ENCODE data around the gene VWA8.

The VWA8 gene

GRCh38 chr13:41693434-41693833 is 267.5 kb downstream of the VWA8 start:
- no peak overlapping the region for H3K4me3 ChIP-seq (ENCODE audit: low read depth, low read length)
- TF ChIP-seq, protein P1, sequence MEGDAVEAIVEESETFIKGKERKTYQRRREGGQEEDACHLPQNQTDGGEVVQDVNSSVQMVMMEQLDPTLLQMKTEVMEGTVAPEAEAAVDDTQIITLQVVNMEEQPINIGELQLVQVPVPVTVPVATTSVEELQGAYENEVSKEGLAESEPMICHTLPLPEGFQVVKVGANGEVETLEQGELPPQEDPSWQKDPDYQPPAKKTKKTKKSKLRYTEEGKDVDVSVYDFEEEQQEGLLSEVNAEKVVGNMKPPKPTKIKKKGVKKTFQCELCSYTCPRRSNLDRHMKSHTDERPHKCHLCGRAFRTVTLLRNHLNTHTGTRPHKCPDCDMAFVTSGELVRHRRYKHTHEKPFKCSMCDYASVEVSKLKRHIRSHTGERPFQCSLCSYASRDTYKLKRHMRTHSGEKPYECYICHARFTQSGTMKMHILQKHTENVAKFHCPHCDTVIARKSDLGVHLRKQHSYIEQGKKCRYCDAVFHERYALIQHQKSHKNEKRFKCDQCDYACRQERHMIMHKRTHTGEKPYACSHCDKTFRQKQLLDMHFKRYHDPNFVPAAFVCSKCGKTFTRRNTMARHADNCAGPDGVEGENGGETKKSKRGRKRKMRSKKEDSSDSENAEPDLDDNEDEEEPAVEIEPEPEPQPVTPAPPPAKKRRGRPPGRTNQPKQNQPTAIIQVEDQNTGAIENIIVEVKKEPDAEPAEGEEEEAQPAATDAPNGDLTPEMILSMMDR (conservative IDR thresholded peaks at IDR 0.05; ENCODE audit: low read depth, low read length) = no peak
- DNase-seq (ENCODE audit: low read depth) = peak; percentile 33

- TF ChIP-seq, protein P1 (conservative IDR thresholded peaks at IDR 0.05; ENCODE audit: low read depth, low read length) = no peak
- H3K4me3 ChIP-seq (ENCODE audit: low read depth, low read length) = no peak overlapping the region
- peak; percentile 47 for DNase-seq (ENCODE audit: low read depth)
Measured at GRCh38 chr13:41691274-41691673, 269.6 kb downstream of the VWA8 start.

GRCh38 chr13:41682766-41683165 is 278.1 kb downstream of the VWA8 start:
- no peak overlapping the region for H3K4me3 ChIP-seq (ENCODE audit: low read depth, low read length)
- DNase-seq (ENCODE audit: low read depth) = no peak
- TF ChIP-seq, protein P1 (conservative IDR thresholded peaks at IDR 0.05; ENCODE audit: low read depth, low read length) = no peak

DNA sequence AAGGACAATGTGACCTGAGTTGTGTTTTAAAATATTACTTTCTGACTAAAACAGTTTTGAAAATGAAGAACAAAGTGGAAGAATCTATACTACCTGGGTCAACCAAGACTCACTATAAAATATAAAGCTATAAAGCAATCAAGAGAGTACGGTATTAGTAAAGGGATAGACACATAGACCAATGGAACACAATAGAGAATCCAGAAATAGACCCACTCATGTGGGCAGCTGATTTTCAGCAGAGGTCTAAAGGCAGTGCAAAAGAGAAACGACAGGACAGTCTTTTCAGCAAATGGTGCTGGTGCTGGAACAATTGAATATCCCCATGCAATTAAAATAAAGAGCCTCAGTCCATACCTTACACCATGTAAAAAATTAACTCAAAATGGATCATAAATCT is 278.9 kb downstream of the VWA8 start:
- no peak overlapping the region for H3K4me3 ChIP-seq (ENCODE audit: low read depth, low read length)
- TF ChIP-seq, protein P1 (conservative IDR thresholded peaks at IDR 0.05; ENCODE audit: low read depth, low read length) = no peak
- no peak for DNase-seq (ENCODE audit: low read depth)

- no peak overlapping the region for H3K4me3 ChIP-seq (ENCODE audit: low read depth, low read length)
- TF ChIP-seq, protein P1 (conservative IDR thresholded peaks at IDR 0.05; ENCODE audit: low read depth, low read length) = no peak
- no peak for DNase-seq (ENCODE audit: low read depth)
Measured at GRCh38 chr13:41681587-41681986, 279.3 kb downstream of the VWA8 start.

GRCh38 chr13:41680900-41681299 is 280.0 kb downstream of the VWA8 start:
- TF ChIP-seq, protein P1 (conservative IDR thresholded peaks at IDR 0.05; ENCODE audit: low read depth, low read length) = no peak
- DNase-seq (ENCODE audit: low read depth) = no peak

GRCh38 chr13:41678848-41679247 is 282.1 kb downstream of the VWA8 start:
- TF ChIP-seq, protein P1 (conservative IDR thresholded peaks at IDR 0.05; ENCODE audit: low read depth, low read length) = no peak
- H3K4me3 ChIP-seq (ENCODE audit: low read depth, low read length) = no peak overlapping the region
- no peak for DNase-seq (ENCODE audit: low read depth)

More at GRCh38 chr13:41680900-41681299, 280.0 kb downstream of the VWA8 start:
- H3K4me3 ChIP-seq (ENCODE audit: low read depth, low read length) = no peak overlapping the region

Measured in choroid plexus epithelial cell (primary cell).